Measurements from ENCODE around the gene TRIM9.

Gene TRIM9

GRCh38 chr14:51094901-51095853, at the start of gene TRIM9:
Gene TRIM9, minus strand, starts transcription at chr14:51095105. Its CDS starts 166 bp downstream, at chr14:51094939.
- peak; percentile 80 for DNase-seq (ENCODE audit: low read depth)

GRCh38 chr14:51140856-51141255, 46.0 kb upstream of the TRIM9 start:
- no peak for DNase-seq (ENCODE audit: low read depth)

GRCh38 chr14:51140338-51140737, 45.4 kb upstream of the TRIM9 start:
- DNase-seq (ENCODE audit: low read depth): no peak

- no peak for DNase-seq (ENCODE audit: low read depth)
Observed at GRCh38 chr14:51139121-51139681, 44.3 kb upstream of the TRIM9 start.

GRCh38 chr14:51138404-51139103, 43.6 kb upstream of the TRIM9 start:
- DNase-seq (ENCODE audit: low read depth): no peak

- DNase-seq (ENCODE audit: low read depth): no peak
Observed at GRCh38 chr14:51131516-51131915, 36.6 kb upstream of the TRIM9 start.

- DNase-seq (ENCODE audit: low read depth): no peak
Observed at GRCh38 chr14:51129130-51129529, 34.2 kb upstream of the TRIM9 start.

GRCh38 chr14:51124029-51124428, 29.1 kb upstream of the TRIM9 start:
- no peak for DNase-seq (ENCODE audit: low read depth)

- no peak for DNase-seq (ENCODE audit: low read depth)
Observed at GRCh38 chr14:51121096-51121495, 26.2 kb upstream of the TRIM9 start.

- DNase-seq (ENCODE audit: low read depth): no peak
Observed at GRCh38 chr14:51119411-51120051, 24.6 kb upstream of the TRIM9 start.

GRCh38 chr14:51118993-51119392, 24.1 kb upstream of the TRIM9 start:
- DNase-seq (ENCODE audit: low read depth): no peak

GRCh38 chr14:51117593-51117992, 22.7 kb upstream of the TRIM9 start:
- DNase-seq (ENCODE audit: low read depth): no peak

- DNase-seq (ENCODE audit: low read depth): no peak
Observed at GRCh38 chr14:51116682-51117081, 21.8 kb upstream of the TRIM9 start.

- no peak for DNase-seq (ENCODE audit: low read depth)
Observed at GRCh38 chr14:51109651-51110050, 14.7 kb upstream of the TRIM9 start.

- no peak for DNase-seq (ENCODE audit: low read depth)
Observed at GRCh38 chr14:51107801-51108200, 12.9 kb upstream of the TRIM9 start.

GRCh38 chr14:51104467-51104866, 9.6 kb upstream of the TRIM9 start:
- DNase-seq (ENCODE audit: low read depth): no peak

GRCh38 chr14:51097287-51097686, 2.4 kb upstream of the TRIM9 start:
- no peak for DNase-seq (ENCODE audit: low read depth)

- DNase-seq (ENCODE audit: low read depth): no peak
Observed at GRCh38 chr14:51096870-51097269, 2.0 kb upstream of the TRIM9 start.

GRCh38 chr14:51095854-51096823, 1.2 kb upstream of the TRIM9 start:
- no peak for DNase-seq (ENCODE audit: low read depth)

GRCh38 chr14:51094282-51094821, 553 bp downstream of the TRIM9 start:
- DNase-seq (ENCODE audit: low read depth): no peak
